ENCODE measurements around the gene FAM83G.

The FAM83G gene

DNA sequence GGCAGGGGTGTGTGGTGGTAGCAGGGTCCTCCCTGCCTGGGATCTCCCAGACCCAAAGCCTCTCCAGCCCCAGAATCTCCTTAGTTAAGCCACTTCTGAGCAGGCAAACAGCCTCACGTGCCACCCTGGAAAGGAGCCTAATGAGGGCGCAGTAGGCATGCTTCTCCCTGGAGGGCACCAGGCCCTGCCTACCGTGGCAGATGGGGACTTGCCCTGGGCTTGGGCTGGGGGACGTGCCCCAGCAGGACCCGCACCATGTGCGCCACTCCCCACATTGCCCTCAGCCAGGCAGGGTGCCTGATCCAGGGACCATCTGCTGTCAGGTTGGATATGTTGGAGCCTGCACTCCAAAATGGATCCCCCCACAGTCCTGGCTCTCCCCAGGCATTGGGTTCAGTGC is 14.2 kb downstream of the FAM83G start:
- DNase-seq (ENCODE audit: low read depth in 3 of 3), result no peak

DNA sequence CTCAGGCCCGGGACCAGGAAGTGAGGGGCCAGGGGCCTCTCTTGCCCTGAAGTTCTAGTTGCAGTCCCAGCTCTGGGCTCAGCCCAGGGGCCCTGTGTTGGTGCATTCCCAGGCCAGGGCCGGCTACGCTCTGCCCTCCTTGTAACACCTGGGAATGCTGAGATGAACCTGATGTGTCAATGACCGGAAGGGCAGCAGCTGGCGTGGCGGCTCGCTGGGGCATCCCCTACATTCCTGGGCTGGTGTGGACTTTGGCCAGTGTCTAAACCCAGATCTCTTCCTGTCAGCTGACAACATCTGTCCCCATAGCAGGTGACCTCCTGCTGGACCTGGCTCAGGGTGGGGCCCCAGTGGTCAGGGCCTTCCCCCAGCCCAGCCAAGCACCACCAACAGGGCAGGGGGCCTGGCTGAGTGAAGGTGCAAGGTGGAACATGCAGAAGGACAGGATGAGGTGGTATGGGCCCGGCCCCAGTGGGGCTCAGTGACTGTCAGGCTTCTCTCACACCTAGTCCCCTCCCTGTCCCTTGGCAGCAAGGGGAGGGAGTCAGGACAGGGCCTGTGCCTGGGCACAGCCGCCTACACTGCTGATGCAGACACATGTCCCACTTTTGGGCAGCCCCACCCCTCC is 15.9 kb downstream of the FAM83G start:
- DNase-seq (ENCODE audit: low read depth in 3 of 3), result no peak

GRCh38 chr17:18987862-18988545 is 16.6 kb downstream of the FAM83G start:
- DNase-seq (ENCODE audit: low read depth in 3 of 3), result no peak

DNA sequence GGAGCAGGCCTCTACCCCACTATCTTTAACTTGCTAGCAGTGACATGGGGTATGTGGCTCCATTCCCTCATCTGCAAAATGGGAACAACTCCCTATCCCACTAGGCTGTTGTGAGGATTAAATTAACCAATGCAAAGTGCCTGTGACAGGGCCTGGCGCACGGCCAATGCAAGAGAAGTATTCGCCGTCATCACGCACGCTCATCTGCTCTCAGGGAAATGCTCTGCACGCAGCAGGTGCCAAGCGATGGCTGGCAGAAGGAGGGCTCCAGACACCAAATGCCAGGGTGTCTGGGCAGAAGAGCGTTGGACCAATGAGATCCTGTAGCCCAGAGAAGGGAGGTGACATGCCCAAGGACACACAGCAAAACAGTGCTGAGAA is 17.3 kb downstream of the FAM83G start:
- no peak for DNase-seq (ENCODE audit: low read depth in 3 of 3)

DNA sequence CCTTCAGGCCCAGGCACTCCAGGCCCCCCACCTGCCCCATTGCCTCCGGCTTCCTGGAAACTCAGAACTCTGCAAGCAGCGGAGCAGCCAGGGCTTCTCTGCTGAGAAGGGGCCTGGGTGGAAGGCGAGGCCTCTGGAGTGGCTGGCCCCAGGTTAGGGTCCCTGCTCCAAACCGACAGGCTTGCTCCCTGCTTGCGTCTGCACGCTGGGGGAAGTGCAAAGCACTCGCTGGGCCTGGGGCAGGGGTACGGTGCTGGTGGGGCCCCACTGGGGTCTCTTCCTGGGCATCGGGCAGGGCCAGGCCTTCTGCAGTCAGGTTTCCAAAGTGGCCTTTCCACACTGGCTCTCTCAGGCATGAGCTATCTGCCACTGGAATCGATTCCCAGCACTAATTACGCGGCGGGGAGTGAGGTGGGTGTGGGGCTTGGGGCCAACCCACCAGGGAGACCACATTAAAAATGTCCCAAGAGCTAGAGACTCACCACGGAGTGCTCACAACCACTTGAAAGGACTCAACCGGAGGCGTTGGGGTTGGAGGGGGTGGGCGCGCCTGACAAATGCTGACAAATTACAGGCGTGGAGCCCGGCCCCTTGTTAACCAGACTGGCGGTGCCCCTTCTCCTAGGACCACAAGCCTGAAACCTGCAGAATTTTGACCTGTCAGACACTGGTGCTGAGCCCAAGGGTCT is 17.9 kb downstream of the FAM83G start:
- no peak for DNase-seq (ENCODE audit: low read depth in 3 of 3)

DNA sequence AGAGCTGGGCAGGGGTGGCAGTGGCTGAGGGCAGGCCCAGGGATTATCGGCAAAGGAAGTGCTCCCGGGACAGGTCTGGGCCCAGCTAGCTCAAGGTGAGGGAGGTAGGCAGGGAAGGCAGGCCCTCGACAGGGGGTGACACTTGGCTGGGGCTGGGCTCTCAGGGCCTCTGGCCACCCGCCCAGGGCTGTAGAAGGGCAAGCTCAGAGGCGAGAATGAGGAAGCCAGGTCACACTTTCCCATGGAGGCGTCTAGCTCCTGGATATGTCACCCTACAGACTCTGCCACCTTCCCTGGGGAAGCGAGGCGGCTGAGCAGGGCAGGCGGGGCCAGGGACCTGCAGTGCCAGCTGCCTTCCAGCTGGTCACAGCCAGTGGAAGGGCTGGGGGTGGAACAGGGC is 19.1 kb downstream of the FAM83G start:
- no peak for DNase-seq (ENCODE audit: low read depth in 3 of 3)

DNA sequence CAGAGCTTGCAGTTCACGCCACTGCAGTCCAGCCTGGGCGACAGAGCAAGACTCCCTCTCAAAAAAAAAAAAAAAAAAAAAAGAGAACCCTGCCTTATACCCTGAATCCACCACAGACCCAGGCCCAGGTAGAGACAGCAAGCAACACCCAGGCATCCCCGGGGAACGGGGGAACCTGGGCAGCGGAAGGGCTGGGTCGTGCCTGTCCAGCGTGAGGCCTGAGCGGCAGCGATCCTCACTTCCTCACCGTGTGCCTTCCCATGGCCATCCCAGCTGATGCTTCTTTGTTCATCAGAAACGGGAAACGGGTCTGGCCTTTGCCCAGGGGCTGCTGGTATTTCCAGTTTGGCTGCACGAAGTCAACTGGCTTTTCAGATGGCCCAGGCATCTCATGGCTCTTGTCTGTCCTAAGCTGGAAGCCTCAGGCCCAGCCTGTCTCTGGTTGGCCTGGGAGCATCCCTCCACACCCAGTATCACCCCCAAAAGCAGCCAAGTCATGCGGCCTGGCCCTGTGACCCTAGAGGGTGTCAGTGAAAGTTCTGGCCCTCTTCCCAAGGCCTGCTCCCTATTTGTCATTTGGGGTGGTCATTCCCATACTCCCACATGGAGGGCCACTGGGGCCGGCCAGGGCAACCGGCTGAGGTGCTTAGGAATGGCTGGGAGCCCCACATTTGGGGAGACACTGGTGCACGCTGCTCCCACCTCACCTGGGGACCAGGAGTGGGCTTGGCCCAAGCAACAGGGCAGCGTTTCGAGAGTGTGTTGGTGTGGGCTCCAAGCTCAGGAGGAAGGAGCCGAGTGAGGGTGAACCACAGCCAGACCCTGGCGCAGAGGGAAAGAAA is 20.1 kb downstream of the FAM83G start:
- no peak for DNase-seq (ENCODE audit: low read depth in 3 of 3)

GRCh38 chr17:18981642-18982424 is 22.7 kb downstream of the FAM83G start:
- DNase-seq (ENCODE audit: low read depth in 3 of 3), result no peak

GRCh38 chr17:18981335-18981641 is 23.3 kb downstream of the FAM83G start:
- DNase-seq (ENCODE audit: low read depth in 3 of 3), result no peak

DNA sequence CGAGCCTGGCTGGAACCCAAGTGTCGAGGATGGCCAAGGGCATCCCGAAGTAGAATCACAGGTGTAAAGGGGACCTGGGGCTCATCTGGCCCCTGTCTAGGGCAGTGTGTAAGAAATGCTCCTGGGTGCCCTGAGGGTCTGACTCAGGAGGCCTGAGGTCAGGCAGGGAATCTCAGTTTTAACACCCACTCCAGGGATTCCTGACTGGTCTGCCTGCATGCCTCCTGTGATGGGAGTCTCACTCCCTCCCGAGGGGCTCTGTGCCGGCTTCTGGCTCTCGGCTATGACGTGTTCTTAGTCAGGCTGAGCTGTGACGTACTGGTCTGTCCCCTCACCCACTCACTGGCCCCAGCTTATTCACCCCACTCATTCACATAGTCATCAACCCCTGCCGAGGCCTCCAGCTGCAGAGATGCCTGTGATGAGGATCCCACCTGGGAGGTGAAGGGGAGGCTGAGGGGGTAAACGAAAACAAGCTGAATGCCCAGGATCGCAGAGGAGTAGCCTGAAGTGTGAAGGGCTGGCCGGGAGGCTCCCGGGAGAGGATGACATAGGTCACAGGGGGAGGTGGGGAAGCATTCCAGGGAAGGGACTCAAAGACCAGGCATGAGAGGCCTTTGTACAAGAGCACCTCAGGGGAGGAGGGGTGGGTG is 23.8 kb downstream of the FAM83G start:
- DNase-seq (ENCODE audit: low read depth in 3 of 3), result no peak

GRCh38 chr17:18978655-18979054 is 25.9 kb downstream of the FAM83G start:
- no peak for DNase-seq (ENCODE audit: low read depth in 3 of 3)

DNA sequence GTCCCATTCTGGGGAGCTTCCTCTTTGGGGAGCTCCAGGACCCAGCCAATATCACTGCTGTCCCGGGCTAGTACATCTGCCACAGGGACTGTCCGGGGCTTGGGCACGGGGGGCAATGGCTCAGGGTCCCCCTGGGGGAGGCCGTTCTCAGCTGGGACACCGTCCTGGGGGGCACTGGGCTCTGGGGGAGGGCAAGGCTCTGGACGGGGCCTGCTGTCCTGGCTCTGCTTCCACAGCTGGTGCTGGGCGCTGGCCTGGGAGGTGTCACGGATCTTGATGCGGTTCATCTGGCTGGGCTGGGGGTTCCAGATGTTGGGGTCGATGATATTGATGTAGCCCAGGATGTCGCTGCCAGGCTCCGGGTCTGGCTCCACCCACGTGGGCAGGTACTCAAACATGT is 26.5 kb downstream of the FAM83G start:
- no peak for DNase-seq (ENCODE audit: low read depth in 3 of 3)

- DNase-seq (ENCODE audit: low read depth in 3 of 3), result no peak
Observed at GRCh38 chr17:18977646-18978045, 26.9 kb downstream of the FAM83G start.

- no peak for DNase-seq (ENCODE audit: low read depth in 3 of 3)
Observed at GRCh38 chr17:18977021-18977420, 27.5 kb downstream of the FAM83G start.

GRCh38 chr17:18976201-18976600 is 28.4 kb downstream of the FAM83G start:
- no peak for DNase-seq (ENCODE audit: low read depth in 3 of 3)

- no peak for DNase-seq (ENCODE audit: low read depth in 3 of 3)
Observed at GRCh38 chr17:18975597-18975996, 29.0 kb downstream of the FAM83G start.

DNA sequence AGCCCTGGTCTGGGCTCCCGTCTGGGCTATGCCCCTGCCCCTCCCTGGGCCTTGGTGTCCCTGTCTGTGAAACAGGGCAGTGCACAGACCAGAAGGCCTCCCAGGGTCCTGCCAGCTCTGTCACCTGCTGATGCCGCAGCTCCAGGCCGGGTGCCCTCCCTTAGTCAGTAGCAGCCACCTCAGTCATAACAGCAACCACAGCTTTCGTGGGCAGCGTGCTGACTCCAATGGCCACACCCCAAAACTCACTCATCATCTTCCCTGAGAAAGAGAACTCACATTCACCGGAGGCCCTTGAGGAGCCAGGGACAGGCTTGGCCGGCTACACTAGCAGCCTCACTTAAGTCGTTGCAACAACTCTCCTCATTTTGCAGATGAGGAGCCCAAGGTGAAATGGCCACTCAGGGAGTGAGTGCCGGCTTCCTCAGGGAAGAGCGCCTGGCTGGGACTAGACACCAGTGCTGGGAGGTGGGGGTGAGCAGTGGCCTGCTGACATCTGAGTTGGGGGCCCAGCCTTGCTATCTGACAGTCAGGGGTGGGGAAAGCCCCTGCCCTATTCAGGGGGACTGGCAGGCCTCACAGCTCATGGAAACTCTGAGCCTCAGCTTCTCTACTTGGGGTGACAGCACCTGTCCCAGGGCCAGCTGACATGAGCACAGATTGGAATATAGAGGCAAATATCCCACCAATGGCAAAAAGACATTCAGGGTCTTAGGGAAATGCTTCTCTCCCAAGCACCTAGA is 30.0 kb downstream of the FAM83G start:
- DNase-seq (ENCODE audit: low read depth in 3 of 3), result peak; percentile 20 to 41 (median 34)

GRCh38 chr17:18971801-18972200 is 32.8 kb downstream of the FAM83G start:
- no peak for DNase-seq (ENCODE audit: low read depth in 3 of 3)

- DNase-seq (ENCODE audit: low read depth in 3 of 3), result no peak
Observed at GRCh38 chr17:18970582-18971480, 33.7 kb downstream of the FAM83G start.
